Measurements from ENCODE around the gene TMEM126B. TPM values are rescaled to one million over a fixed set of nuclear protein-coding genes. Genes with fewer than 3 reads are reported as not detected.

Gene TMEM126B
- total and polyA plus RNA-seq, 2 donors (not counting 3 experiments of a cell fraction or from before 2014, with no cell fraction given), result 51.2 to 53.7 TPM

DNA sequence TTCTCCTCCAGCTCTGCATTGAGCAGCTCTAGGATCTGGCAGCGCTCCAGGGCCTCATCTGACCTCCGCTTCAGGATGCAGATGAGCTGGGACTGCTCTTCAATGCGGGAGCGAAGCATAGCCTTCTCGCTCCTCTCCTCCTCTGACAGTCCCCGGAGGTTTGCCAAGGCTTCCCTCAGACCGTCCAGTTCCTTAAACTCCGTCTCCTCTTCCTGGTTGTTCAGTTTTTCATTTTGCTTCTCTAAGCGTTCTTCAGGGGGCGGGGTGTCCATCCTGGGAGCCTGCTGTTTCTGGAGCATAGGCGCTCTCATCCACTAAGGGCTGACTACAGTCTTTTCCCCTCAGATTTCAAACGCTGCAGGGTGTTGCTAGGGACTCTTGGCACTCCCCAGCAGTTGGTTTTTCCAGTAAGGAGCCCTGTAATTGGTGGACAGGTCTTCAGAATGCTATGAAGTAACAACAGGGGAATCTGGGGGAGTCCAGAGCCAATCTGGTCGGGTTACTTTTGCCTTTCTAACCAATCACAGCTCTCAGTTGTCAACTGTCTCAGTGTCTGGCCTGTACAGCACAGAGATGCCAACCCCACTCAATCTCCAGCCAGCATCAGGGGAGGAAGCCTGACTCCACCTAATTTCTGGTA is 57.5 kb downstream of the TMEM126B start, which contains the start of gene CCDC89:
Gene CCDC89, minus strand, starts transcription at position 376 of the 640 bp plus-strand sequence. Its CDS starts 65 bp downstream, at position 311.
- no peaks in the 10 kb centered on the region for H3K9me1 ChIP-seq (replicated peaks; ENCODE audit: control insufficient read depth, extremely low read depth, insufficient read depth, low read length)
- peaks cover 4 to 10% of the 10 kb centered on the region in 2 experiments for H3K27me3 ChIP-seq (ENCODE audit: control insufficient read depth in 2 of 2, insufficient read depth in 2 of 2, low read length in 2 of 2)
- FAIRE-seq (no peak), DNase-seq (ENCODE audit: low read depth, low spot score) (no peak)
- H3K4me2 ChIP-seq (ENCODE audit: insufficient read depth, low read length), result no peak within 1 kb of the TSS
- H4K20me1 ChIP-seq (replicated peaks; ENCODE audit: control insufficient read depth, extremely low read depth, insufficient read depth, low read length), result no peaks in the 10 kb centered on the region
- H2AFZ ChIP-seq (ENCODE audit: low read depth, low read length), result no peak within 1 kb of the TSS
- CTCF ChIA-PET, result interaction anchor here (0.7 to 2.2 kb wide), 3 partner anchors 14 to 121 kb away, joined by 3 to 12 read pairs (median 3); no protein-coding TSS in a partner anchor
- peaks cover 4% of the 10 kb centered on the region for H3K4me1 ChIP-seq (ENCODE audit: control insufficient read depth, extremely low read depth, insufficient read depth, low read length)
- H3K79me2 ChIP-seq (ENCODE audit: control insufficient read depth, insufficient read depth, low read length), result no peaks in the 10 kb centered on the region
- H3K27ac ChIP-seq (ENCODE audit: insufficient read depth, low read depth, low read length), result no peak within 1 kb of the TSS
- H3K9me3 ChIP-seq (replicated peaks; ENCODE audit: control insufficient read depth, insufficient read depth, low read length), result no peaks in the 10 kb centered on the region
- POLR2A ChIA-PET, result no interaction called here
- no TSS peak for BruUV-seq (replicated peaks)
- dilution Hi-C loops (cut with MboI; ENCODE audit: extremely low pct_ligation_motif_present, low sequenced_read_pairs), result no loop called here
- TF ChIP-seq, protein P1, sequence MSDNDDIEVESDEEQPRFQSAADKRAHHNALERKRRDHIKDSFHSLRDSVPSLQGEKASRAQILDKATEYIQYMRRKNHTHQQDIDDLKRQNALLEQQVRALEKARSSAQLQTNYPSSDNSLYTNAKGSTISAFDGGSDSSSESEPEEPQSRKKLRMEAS (IDR thresholded peaks at IDR 0.05; ENCODE audit: insufficient read depth, insufficient read length), result no peak
- TF ChIP-seq POLR2AphosphoS5 (IDR thresholded peaks at IDR 0.05; ENCODE audit: insufficient read depth, low read depth, low read length) (no peak), JUN (IDR thresholded peaks at IDR 0.05; ENCODE audit: borderline replicate concordance, insufficient read depth, insufficient read length, low read depth) (no peak), POLR2A (IDR thresholded peaks at IDR 0.05; ENCODE audit: low read depth, low read length) (no peak), MYC (IDR thresholded peaks at IDR 0.05; ENCODE audit: low read depth, low read length) (no peak), FOS (IDR thresholded peaks at IDR 0.05; ENCODE audit: borderline replicate concordance, insufficient read depth, low read length) (no peak), GATA2 (IDR thresholded peaks at IDR 0.05; ENCODE audit: insufficient read depth, insufficient read length, low read depth, low read length) (no peak), EZH2 (IDR thresholded peaks at IDR 0.05; ENCODE audit: borderline replicate concordance, low read depth, low read length, severe bottlenecking) (no peak)
- TF ChIP-seq, protein P2, sequence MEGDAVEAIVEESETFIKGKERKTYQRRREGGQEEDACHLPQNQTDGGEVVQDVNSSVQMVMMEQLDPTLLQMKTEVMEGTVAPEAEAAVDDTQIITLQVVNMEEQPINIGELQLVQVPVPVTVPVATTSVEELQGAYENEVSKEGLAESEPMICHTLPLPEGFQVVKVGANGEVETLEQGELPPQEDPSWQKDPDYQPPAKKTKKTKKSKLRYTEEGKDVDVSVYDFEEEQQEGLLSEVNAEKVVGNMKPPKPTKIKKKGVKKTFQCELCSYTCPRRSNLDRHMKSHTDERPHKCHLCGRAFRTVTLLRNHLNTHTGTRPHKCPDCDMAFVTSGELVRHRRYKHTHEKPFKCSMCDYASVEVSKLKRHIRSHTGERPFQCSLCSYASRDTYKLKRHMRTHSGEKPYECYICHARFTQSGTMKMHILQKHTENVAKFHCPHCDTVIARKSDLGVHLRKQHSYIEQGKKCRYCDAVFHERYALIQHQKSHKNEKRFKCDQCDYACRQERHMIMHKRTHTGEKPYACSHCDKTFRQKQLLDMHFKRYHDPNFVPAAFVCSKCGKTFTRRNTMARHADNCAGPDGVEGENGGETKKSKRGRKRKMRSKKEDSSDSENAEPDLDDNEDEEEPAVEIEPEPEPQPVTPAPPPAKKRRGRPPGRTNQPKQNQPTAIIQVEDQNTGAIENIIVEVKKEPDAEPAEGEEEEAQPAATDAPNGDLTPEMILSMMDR (IDR thresholded peaks at IDR 0.05; ENCODE audit: extremely low read depth in 1 of 2, insufficient read depth in 1 of 2, low read depth in 1 of 2, low read length in 2 of 2), result no peak
- no peak within 1 kb of the TSS for H3K9ac ChIP-seq (replicated peaks; ENCODE audit: extremely low read depth, insufficient read depth, low read length)
- intact Hi-C loops (cut with micrococcal nuclease), result no loop called here
- no peaks in the 10 kb centered on the region for H3K36me3 ChIP-seq (ENCODE audit: control insufficient read depth in 2 of 2, extremely low read depth in 1 of 2, insufficient read depth in 2 of 2, low read length in 2 of 2)
- H3K4me3 ChIP-seq (replicated peaks in 1 of 3; ENCODE audit: insufficient read depth in 1 of 3, low read depth in 1 of 3, low read length in 3 of 3), result no peak within 1 kb of the TSS

Other genes with a start within 250 kb of the TMEM126B start
- 1.1 and 2.0 TPM in 2 replicates for gene DLG2, start 1.2 kb upstream of the TMEM126B start, total RNA-seq
- gene DLG2, start 1.2 kb upstream of the TMEM126B start, polyA plus RNA-seq, result 0.13 and 0.15 TPM in 2 replicates
- gene TMEM126A, start 19.4 kb downstream of the TMEM126B start, total RNA-seq, result 35.3 and 40.8 TPM in 2 replicates
- gene TMEM126A, start 19.4 kb downstream of the TMEM126B start, polyA plus RNA-seq, result 45.6 and 45.8 TPM in 2 replicates
- 33.7 and 35.5 TPM in 2 replicates for gene CREBZF, start 36.5 kb downstream of the TMEM126B start, total RNA-seq
- 12.8 and 15.5 TPM in 2 replicates for gene CREBZF, start 36.5 kb downstream of the TMEM126B start, polyA plus RNA-seq
- gene CCDC89, start 57.6 kb downstream of the TMEM126B start, total RNA-seq, result 0.23 TPM in 1 of 2 replicates, not detected in the other
- not detected in 2 replicates for gene CCDC89, start 57.6 kb downstream of the TMEM126B start, polyA plus RNA-seq
- gene SYTL2, start 182.5 kb downstream of the TMEM126B start, total RNA-seq, result 2.4 and 3.5 TPM in 2 replicates
- 0.19 and 1.4 TPM in 2 replicates for gene SYTL2, start 182.5 kb downstream of the TMEM126B start, polyA plus RNA-seq
- gene CCDC83, start 226.8 kb downstream of the TMEM126B start, total RNA-seq, result not detected in 2 replicates
- not detected in 2 replicates for gene CCDC83, start 226.8 kb downstream of the TMEM126B start, polyA plus RNA-seq

Measured in endothelial cell of umbilical vein (primary cell).